H9 (cell line): ENCODE measurements around the gene IL16. TPM values are rescaled to one million over a fixed set of nuclear protein-coding genes. Genes with fewer than 3 reads are reported as not detected.

ENCODE experiments used
- DNase-seq: peaks from one replicate; pipeline ENCODE4 v3.0.0-alpha.2; 2017
- H2AFZ ChIP-seq: one replicate; pipeline ENCODE4 v1.6.1; 2013; ENCODE audit warnings: mild to moderate bottlenecking, low read length, control low read depth, moderate library complexity
- H2AK5ac ChIP-seq: 2 replicates; pipeline ENCODE4 v1.6.1; 2013; ENCODE audit warnings: low read length, control low read depth, mixed read lengths; ENCODE audit not compliant: insufficient read length
- H2BK120ac ChIP-seq: one replicate; pipeline ENCODE4 v1.6.1; 2013; ENCODE audit warnings: low read depth, mild to moderate bottlenecking, low read length, control low read depth, inconsistent platforms; ENCODE audit not compliant: poor library complexity, severe bottlenecking
- H2BK12ac ChIP-seq: 2 replicates; pipeline ENCODE4 v1.6.1; 2013; ENCODE audit warnings: low read length, control low read depth, mixed read lengths, low read depth; ENCODE audit not compliant: insufficient read length
- H2BK15ac ChIP-seq: 2 replicates; pipeline ENCODE4 v1.6.1; 2013; ENCODE audit warnings: low read depth, low read length, control low read depth
- H2BK20ac ChIP-seq: one replicate; pipeline ENCODE4 v1.6.1; 2013; ENCODE audit warnings: low read depth, mild to moderate bottlenecking, low read length, control low read depth, inconsistent platforms; ENCODE audit not compliant: poor library complexity, severe bottlenecking
- H2BK5ac ChIP-seq: 2 replicates; pipeline ENCODE4 v1.6.1; 2013; ENCODE audit warnings: low read length, control low read depth, mixed read lengths; ENCODE audit not compliant: insufficient read length
- H3K14ac ChIP-seq: 2 replicates; pipeline ENCODE4 v1.6.1; 2013; ENCODE audit warnings: low read length, control low read depth; ENCODE audit not compliant: insufficient read depth
- H3K18ac ChIP-seq: 2 replicates; pipeline ENCODE4 v1.6.1; 2013; ENCODE audit warnings: low read depth, mild to moderate bottlenecking, mixed read lengths, low read length, control low read depth; ENCODE audit not compliant: insufficient read length
- H3K23ac ChIP-seq: 2 replicates; pipeline ENCODE4 v1.6.1; 2013; ENCODE audit warnings: low read length, control low read depth, mixed read lengths, low read depth; ENCODE audit not compliant: insufficient read length
- H3K23me2 ChIP-seq: 2 replicates; pipeline ENCODE4 v1.6.1; 2013; ENCODE audit warnings: low read depth, mild to moderate bottlenecking, mixed read lengths, low read length, control low read depth; ENCODE audit not compliant: insufficient read length, poor library complexity, severe bottlenecking
- H3K27ac ChIP-seq: 2 replicates; pipeline ENCODE4 v1.5.1; 2013; ENCODE audit warnings: low read length, control low read depth, mixed read lengths, low read depth; ENCODE audit not compliant: insufficient read length
- H3K27me3 ChIP-seq: 2 replicates; pipeline ENCODE4 v1.6.1; 2013; ENCODE audit warnings: low read length, control low read depth, inconsistent platforms; ENCODE audit not compliant: insufficient read depth
- H3K4ac ChIP-seq: 2 replicates; pipeline ENCODE4 v1.6.1; 2013; ENCODE audit warnings: low read depth, mild to moderate bottlenecking, control low read depth, inconsistent platforms, low read length, moderate library complexity
- H3K4me1 ChIP-seq: 2 replicates; pipeline ENCODE4 v1.6.1; 2013; ENCODE audit warnings: low read length, control low read depth, inconsistent platforms; ENCODE audit not compliant: insufficient read depth
- H3K4me2 ChIP-seq: 2 replicates; pipeline ENCODE4 v1.6.1; 2013; ENCODE audit warnings: low read length, control low read depth, mixed read lengths; ENCODE audit not compliant: insufficient read length, insufficient read depth
- H3K56ac ChIP-seq: 2 replicates; pipeline ENCODE4 v1.6.1; 2013; ENCODE audit warnings: low read depth, mild to moderate bottlenecking, mixed read lengths, low read length, control low read depth; ENCODE audit not compliant: insufficient read length
- H3K79me1 ChIP-seq: 2 replicates; pipeline ENCODE4 v1.6.1; 2013; ENCODE audit warnings: low read depth, mild to moderate bottlenecking, moderate library complexity, low read length, control low read depth, inconsistent platforms; ENCODE audit not compliant: insufficient read depth, poor library complexity, severe bottlenecking
- H3K79me2 ChIP-seq: 2 replicates; pipeline ENCODE4 v1.6.1; 2013; ENCODE audit warnings: low read length, control low read depth, inconsistent platforms; ENCODE audit not compliant: insufficient read depth
- H3K9ac ChIP-seq: 2 replicates; pipeline ENCODE4 v1.6.1; 2013; ENCODE audit warnings: low read length, control low read depth, mixed read lengths; ENCODE audit not compliant: insufficient read length; ENCODE audit errors: extremely low read depth
- H3K9me3 ChIP-seq: one replicate; pipeline ENCODE4 v1.6.1; 2013; ENCODE audit warnings: low read depth, low read length, inconsistent platforms; ENCODE audit not compliant: control insufficient read depth
- H3T11ph ChIP-seq: one replicate; pipeline ENCODE4 v1.6.1; 2013; ENCODE audit warnings: mild to moderate bottlenecking, low read length, control low read depth, inconsistent platforms
- H4K20me1 ChIP-seq: one replicate; pipeline ENCODE4 v1.6.1; 2013; ENCODE audit not compliant: control insufficient read depth, insufficient read length, insufficient read depth
- H4K5ac ChIP-seq: 2 replicates; pipeline ENCODE4 v1.6.1; 2013; ENCODE audit warnings: low read depth, mild to moderate bottlenecking, mixed read lengths, low read length, control low read depth; ENCODE audit not compliant: insufficient read length
- H4K8ac ChIP-seq: replicated peaks from 2 replicates; pipeline ENCODE4 v1.6.1; 2013; ENCODE audit warnings: low read length, control low read depth, mixed read lengths, low read depth; ENCODE audit not compliant: insufficient read length
- H4K91ac ChIP-seq: 2 replicates; pipeline ENCODE4 v1.6.1; 2013; ENCODE audit warnings: low read depth, mild to moderate bottlenecking, moderate library complexity, mixed read lengths, low read length, control low read depth; ENCODE audit not compliant: insufficient read length
- H3K27ac Mint-ChIP-seq, 3 experiments: 2 replicates in 2 of 3; 3 replicates in 1 of 3; pipeline ENCODE4 v1.8.0; 2020 to 2021; ENCODE audit warnings: mixed read lengths in 3 of 3, mild to moderate bottlenecking in 1 of 3, moderate library complexity in 1 of 3
- H3K27me3 Mint-ChIP-seq: 2 replicates; pipeline ENCODE4 v1.8.0; 2021; ENCODE audit warnings: low read depth, mild to moderate bottlenecking, moderate library complexity, mixed read lengths
- H3K36me3 Mint-ChIP-seq, 3 experiments: 2 replicates in 2 of 3; 3 replicates in 1 of 3; pipeline ENCODE4 v1.8.0; 2020 to 2021; ENCODE audit warnings: low read depth in 3 of 3, mixed read lengths in 3 of 3; ENCODE audit not compliant: insufficient read depth in 1 of 3
- H3K4me1 Mint-ChIP-seq, 2 experiments: 2 replicates each; pipeline ENCODE4 v1.8.0; 2020; ENCODE audit warnings: mixed read lengths in 2 of 2
- H3K4me3 Mint-ChIP-seq, 2 experiments: 2 replicates in 1 of 2; 3 replicates in 1 of 2; pipeline ENCODE4 v1.8.0; 2020 to 2021; ENCODE audit warnings: mild to moderate bottlenecking in 2 of 2, mixed read lengths in 2 of 2, moderate library complexity in 1 of 2
- H3K9me3 Mint-ChIP-seq, 2 experiments: 2 replicates in 1 of 2; 3 replicates in 1 of 2; pipeline ENCODE4 v1.8.0; 2020; ENCODE audit warnings: mild to moderate bottlenecking in 2 of 2, mixed read lengths in 2 of 2, moderate library complexity in 1 of 2
- CTCF ChIP-seq: fragments of 200-600 bp; sonication (generic); conservative IDR thresholded peaks from 3 replicates; pipeline ENCODE4 v1.8.0; 2021; ENCODE audit warnings: antibody characterized with exemption, mild to moderate bottlenecking
- WGBS: extraction: QIAGEN DNeasy Blood & Tissue Kit; methylation state at CpG from one replicate; pipeline ENCODE4 v1.1.7; 2013; ENCODE audit warnings: missing lambda C conversion rate, low lambda C conversion rate, mixed read lengths; ENCODE audit not compliant: insufficient read length; ENCODE audit errors: extremely low coverage; 5-methylcytosine and 5-hydroxymethylcytosine counted together
- total RNA-seq: library from RNA; stranded (reverse); gene quantifications from 2 replicates; pipeline ENCODE4 v1.2.1, GENCODE V29; 2021

IL16 gene
- total RNA-seq, 1 experiment from 2014 or later = 0.28 TPM

GRCh38 chr15:81255315-81255957 is 58.8 kb downstream of the IL16 start:
- Histone ChIP-seq H3K4ac (no peak overlapping the region), H2BK20ac (no peak overlapping the region), H3K4me2 (no peak overlapping the region), H4K8ac (no peak overlapping the region), H3K9ac (no peak overlapping the region), H3K18ac (no peak overlapping the region), H3K79me2 (no peaks in the 10 kb centered on the region), H3K23ac (no peak overlapping the region), H2BK15ac (no peak overlapping the region), H4K91ac (no peak overlapping the region), H4K5ac (no peak overlapping the region), H2BK120ac (no peak overlapping the region), H3K27ac (no peak overlapping the region), H3K27me3 (no peaks in the 10 kb centered on the region), H3K56ac (no peak overlapping the region), H3K14ac (no peak overlapping the region), H4K20me1 (no peaks in the 10 kb centered on the region), H3K79me1 (no peaks in the 10 kb centered on the region), H2AK5ac (no peak overlapping the region), H2BK5ac (no peak overlapping the region), H3T11ph (no peak overlapping the region), H2AFZ (no peak overlapping the region), H3K9me3 (no peaks in the 10 kb centered on the region), H3K23me2 (no peaks in the 10 kb centered on the region), H3K4me1 (no peaks in the 10 kb centered on the region), H2BK12ac (no peak overlapping the region)
- Mint-ChIP-seq H3K4me1 (0 out of 4 replicates have a peak, but pooled peaks cover 0 to 3% of the 10 kb centered on the region in 2 experiments), H3K27ac (no peak overlapping the region; a peak in 1 of 7 replicates), H3K9me3 (peaks cover 0 to 6% of the 10 kb centered on the region in 2 experiments; a peak in 4 of 5 replicates), H3K4me3 (no peak overlapping the region), H3K36me3 (no peaks in the 10 kb centered on the region), H3K27me3 (peaks cover 4% of the 10 kb centered on the region)
- no CpG with 5 or more reads among the region's 5 CpGs for WGBS
- DNase-seq = no peak
- no peak for TF ChIP-seq CTCF
